Measurements from ENCODE around the gene B4GALNT3.

DNA sequence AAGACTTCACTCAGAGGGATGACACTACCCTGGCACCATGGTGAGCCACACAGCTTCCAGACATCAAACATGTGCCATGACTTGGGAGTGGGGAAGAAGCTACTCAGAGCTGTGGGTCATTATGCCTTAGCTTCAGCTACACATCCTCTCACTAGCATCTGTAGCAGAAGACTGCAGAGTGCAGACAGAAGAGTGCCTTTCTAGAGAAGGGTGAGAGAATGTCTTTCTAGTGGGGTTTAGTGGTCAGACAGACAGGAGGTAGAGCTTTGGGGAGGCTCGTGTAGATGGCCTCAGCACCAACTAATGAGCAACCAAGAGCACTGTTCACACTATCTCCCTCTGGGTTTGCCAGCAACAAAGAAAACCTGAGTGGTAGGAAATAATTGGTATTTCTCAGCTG, 4.9 kb upstream of the B4GALNT3 start:
- TF ChIP-seq, protein P1, sequence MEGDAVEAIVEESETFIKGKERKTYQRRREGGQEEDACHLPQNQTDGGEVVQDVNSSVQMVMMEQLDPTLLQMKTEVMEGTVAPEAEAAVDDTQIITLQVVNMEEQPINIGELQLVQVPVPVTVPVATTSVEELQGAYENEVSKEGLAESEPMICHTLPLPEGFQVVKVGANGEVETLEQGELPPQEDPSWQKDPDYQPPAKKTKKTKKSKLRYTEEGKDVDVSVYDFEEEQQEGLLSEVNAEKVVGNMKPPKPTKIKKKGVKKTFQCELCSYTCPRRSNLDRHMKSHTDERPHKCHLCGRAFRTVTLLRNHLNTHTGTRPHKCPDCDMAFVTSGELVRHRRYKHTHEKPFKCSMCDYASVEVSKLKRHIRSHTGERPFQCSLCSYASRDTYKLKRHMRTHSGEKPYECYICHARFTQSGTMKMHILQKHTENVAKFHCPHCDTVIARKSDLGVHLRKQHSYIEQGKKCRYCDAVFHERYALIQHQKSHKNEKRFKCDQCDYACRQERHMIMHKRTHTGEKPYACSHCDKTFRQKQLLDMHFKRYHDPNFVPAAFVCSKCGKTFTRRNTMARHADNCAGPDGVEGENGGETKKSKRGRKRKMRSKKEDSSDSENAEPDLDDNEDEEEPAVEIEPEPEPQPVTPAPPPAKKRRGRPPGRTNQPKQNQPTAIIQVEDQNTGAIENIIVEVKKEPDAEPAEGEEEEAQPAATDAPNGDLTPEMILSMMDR (IDR thresholded peaks at IDR 0.05; ENCODE audit: low read length): no peak
- TF ChIP-seq EZH2 (IDR thresholded peaks at IDR 0.05; ENCODE audit: borderline replicate concordance, low read length): no peak

Data from OCI-LY1 (cell line).